Esophagus squamous epithelium (tissue), 5 donors: ENCODE measurements around the gene PRR35. TPM values are rescaled to one million over a fixed set of nuclear protein-coding genes. Genes with fewer than 3 reads are reported as not detected.

ENCODE experiments used
- DNase-seq: peaks from one replicate; lab custom pipeline; 2025; lab: John Stamatoyannopoulos, UW
- H3K27ac ChIP-seq, 4 donors: fragments of 200-600 bp; sonication (generic); one replicate each; pipeline ENCODE4 v1.5.1; 2016 to 2019; ENCODE audit warnings: mild to moderate bottlenecking in 1 of 4
- H3K27me3 ChIP-seq, 4 donors: fragments of 200-600 bp; sonication (generic); 1 replicate in 3 of 4; 2 replicates in 1 of 4; pipeline versions ENCODE4 v1.5.1 to v1.6.0; 2017 to 2021; ENCODE audit warnings: antibody characterized with exemption in 1 of 4
- H3K36me3 ChIP-seq, 3 donors: fragments of 200-600 bp; sonication (generic); one replicate each; pipeline ENCODE4 v1.5.1; 2016 to 2019
- H3K4me1 ChIP-seq, 3 donors: fragments of 200-600 bp; sonication (generic); one replicate each; pipeline ENCODE4 v1.5.1; 2017 to 2019
- H3K4me3 ChIP-seq, 4 donors: fragments of 200-600 bp; sonication (generic); 1 replicate in 3 of 4; 2 replicates in 1 of 4; pipeline ENCODE4 v1.5.1; 2016 to 2019; ENCODE audit warnings: mild to moderate bottlenecking in 2 of 4, moderate library complexity in 1 of 4
- H3K9me3 ChIP-seq, 3 donors: fragments of 200-600 bp; sonication (generic); one replicate each; pipeline ENCODE4 v1.5.1; 2016 to 2019
- POLR2A ChIP-seq, 4 donors: fragments of 450-650 bp; IDR thresholded peaks; one replicate each; pipeline ENCODE4 v1.6.1; 2017; ENCODE audit warnings: antibody characterized with exemption in 4 of 4, mild to moderate bottlenecking in 4 of 4, moderate library complexity in 3 of 4
- WGBS, 2 donors: methylation state at CpG; one replicate each; pipeline ENCODE4 v1.1.5; 2018; 5-methylcytosine and 5-hydroxymethylcytosine counted together
- intact Hi-C: fragments of 100-400 bp; cut with DNase I; formaldehyde crosslinking; loops from one replicate; pipeline ENCODE4 v1.15.0; 2022
- total RNA-seq, 4 donors: library from RNA; depleted of rRNA; stranded (reverse); fragments of >200 nt; gene quantifications; one replicate each; pipeline ENCODE4 v1.1.0, GENCODE V29; 2016
- TF ChIP-seq, protein P1 (sequence below), 6 experiments: fragments of 450-650 bp in 4 of 6; fragments of 200-600 bp in 2 of 6; sonication (generic) in 2 of 6; IDR thresholded peaks; one replicate each; pipeline ENCODE4 v1.5.1; 2016 to 2019; ENCODE audit warnings: antibody characterized with exemption in 6 of 6, mild to moderate bottlenecking in 4 of 6, moderate library complexity in 4 of 6
- donor health status: DM: yes; HTN: yes; CAD: no.

The PRR35 gene
- total RNA-seq, 4 donors from 2014 or later = not detected

DNA sequence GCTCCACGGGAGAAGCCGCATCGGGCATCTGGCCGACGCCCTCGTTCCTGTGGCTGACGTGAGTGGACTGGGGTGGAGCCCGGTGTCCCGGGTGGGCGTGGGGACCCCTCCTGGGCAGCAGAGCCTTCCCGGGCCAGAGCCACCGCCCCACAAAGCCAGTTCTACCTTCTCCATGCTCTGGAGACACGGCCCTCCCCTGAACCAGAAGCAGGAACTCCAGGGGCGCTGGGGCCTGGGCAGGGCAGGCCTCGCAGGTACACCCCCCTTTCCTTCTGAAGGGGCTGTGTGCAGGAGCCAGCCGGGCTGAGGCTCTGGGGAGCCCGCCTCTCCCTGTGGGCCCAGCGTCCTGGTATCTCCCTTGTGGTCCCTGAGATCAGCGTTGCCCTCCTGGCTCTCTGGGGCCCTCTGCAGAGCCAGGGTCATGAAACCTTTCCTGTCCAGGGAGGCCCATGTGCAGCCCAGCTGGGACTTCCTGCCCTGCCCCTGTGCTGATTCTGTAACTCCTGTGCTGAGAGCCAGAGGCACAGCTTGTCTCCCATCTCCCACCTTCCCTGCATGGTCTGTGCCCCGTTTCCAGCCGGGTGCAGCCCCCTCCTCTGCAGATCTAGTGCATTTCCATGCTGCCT is 16.1 kb downstream of the PRR35 start:
- Histone ChIP-seq H3K27me3 (no peaks in the 10 kb centered on the region), H3K4me1 (peaks cover 0 to 17% (median 0%) of the 10 kb centered on the region in 3 donors), H3K27ac (no peak overlapping the region), H3K4me3 (no peak overlapping the region), H3K36me3 (peaks cover 6 to 53% (median 7%) of the 10 kb centered on the region in 3 donors), H3K9me3 (no peaks in the 10 kb centered on the region)
- intact Hi-C loops = no loop called here
- no peak for DNase-seq
- no peak for TF ChIP-seq POLR2A (IDR thresholded peaks at IDR 0.05)
- TF ChIP-seq, protein P1, sequence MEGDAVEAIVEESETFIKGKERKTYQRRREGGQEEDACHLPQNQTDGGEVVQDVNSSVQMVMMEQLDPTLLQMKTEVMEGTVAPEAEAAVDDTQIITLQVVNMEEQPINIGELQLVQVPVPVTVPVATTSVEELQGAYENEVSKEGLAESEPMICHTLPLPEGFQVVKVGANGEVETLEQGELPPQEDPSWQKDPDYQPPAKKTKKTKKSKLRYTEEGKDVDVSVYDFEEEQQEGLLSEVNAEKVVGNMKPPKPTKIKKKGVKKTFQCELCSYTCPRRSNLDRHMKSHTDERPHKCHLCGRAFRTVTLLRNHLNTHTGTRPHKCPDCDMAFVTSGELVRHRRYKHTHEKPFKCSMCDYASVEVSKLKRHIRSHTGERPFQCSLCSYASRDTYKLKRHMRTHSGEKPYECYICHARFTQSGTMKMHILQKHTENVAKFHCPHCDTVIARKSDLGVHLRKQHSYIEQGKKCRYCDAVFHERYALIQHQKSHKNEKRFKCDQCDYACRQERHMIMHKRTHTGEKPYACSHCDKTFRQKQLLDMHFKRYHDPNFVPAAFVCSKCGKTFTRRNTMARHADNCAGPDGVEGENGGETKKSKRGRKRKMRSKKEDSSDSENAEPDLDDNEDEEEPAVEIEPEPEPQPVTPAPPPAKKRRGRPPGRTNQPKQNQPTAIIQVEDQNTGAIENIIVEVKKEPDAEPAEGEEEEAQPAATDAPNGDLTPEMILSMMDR (IDR thresholded peaks at IDR 0.05) = no peak
- WGBS, 2 donors = 83 to 85% methylated on average over 2 to 6 of the region's 21 CpGs

DNA sequence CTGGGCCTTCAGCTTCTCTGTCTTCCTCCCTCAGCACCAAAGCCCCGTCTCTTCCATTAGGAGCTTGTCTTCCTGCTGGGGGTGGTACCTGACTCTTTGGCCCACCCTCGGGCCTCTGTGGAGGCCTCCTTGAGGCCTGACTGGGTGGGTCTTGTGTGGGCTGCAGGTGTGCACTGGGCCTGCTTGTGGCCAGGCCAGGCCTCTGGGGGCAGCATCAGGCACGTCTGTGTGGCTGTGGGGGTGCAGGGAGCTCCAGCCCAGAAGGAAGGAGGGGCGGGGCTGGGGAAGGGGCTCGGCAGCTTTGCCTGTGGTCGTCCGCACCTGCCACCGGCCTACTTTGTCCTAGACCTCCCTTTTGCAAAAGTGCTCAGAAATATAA is 16.6 kb downstream of the PRR35 start:
- Histone ChIP-seq H3K36me3 (peaks cover 6 to 53% (median 7%) of the 10 kb centered on the region in 3 donors), H3K27me3 (no peaks in the 10 kb centered on the region), H3K27ac (no peak overlapping the region), H3K4me1 (peaks cover 0 to 13% (median 0%) of the 10 kb centered on the region in 3 donors), H3K4me3 (no peak overlapping the region), H3K9me3 (no peaks in the 10 kb centered on the region)
- WGBS, 2 donors = 65 to 77% methylated on average over 5 to 7 of the region's 8 CpGs
- no peak for DNase-seq
- TF ChIP-seq, protein P1 (IDR thresholded peaks at IDR 0.05) = no peak
- no peak for TF ChIP-seq POLR2A (IDR thresholded peaks at IDR 0.05)
- intact Hi-C loops = no loop called here

DNA sequence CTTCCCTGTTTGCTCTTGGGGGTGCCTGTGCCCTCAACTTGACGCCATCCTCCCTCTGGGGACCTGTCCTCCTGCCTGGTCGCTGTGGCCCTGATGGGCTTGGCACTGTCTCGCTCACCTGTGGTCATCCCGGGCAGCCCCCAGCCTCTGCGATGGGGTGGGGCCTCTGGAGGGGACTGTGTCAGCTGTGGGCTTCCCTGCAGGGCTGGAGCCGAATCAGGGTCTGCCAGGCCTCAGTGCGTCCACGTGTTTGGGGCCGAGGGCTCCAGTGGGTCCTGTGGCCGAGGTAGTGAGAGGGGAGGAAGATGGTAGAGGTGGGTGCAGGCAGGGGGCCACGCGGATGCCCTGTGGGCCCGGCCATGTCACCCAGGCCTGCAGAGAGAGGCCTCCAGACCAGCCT is 17.6 kb downstream of the PRR35 start:
- Histone ChIP-seq H3K27me3 (no peaks in the 10 kb centered on the region), H3K4me3 (no peak overlapping the region), H3K9me3 (no peaks in the 10 kb centered on the region), H3K4me1 (peaks cover 0 to 10% (median 0%) of the 10 kb centered on the region in 3 donors), H3K27ac (no peak overlapping the region), H3K36me3 (peaks cover 6 to 43% (median 7%) of the 10 kb centered on the region in 3 donors)
- TF ChIP-seq, protein P1 (IDR thresholded peaks at IDR 0.05) = no peak
- no peak for TF ChIP-seq POLR2A (IDR thresholded peaks at IDR 0.05)
- no peak for DNase-seq
- intact Hi-C loops = no loop called here
- WGBS, 2 donors = 83 to 100% methylated on average over 1 of the region's 13 CpGs

DNA sequence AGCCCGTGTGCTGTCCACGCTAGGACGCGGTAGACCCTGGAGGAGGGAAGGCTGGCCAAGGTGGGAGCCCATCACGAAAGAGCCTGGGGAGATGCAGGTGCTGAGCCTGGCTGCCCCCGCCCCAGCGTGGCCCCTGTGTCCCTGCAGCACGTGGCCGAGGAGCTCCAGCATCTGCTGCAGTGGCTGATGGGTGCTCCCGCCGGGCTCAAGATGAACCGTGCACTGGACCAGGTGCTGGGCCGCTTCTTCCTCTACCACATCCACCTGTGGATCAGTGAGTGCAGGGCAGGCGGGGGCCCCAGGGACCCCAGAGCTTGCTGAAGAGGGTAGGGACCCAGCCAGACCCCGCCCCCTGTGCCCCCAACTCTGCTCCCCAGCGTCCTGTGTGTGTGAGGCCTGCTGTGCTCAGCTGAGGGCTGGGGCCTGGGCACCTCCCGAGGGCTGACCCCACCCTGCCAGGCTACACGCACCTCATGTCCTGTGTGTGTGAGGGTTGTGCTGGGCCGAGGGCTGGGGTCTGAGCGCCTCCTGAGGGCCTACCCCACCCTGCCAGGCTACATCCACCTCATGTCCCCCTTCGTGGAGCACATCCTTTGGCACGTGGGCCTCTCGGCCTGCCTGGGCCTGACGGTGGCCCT is 18.2 kb downstream of the PRR35 start:
- TF ChIP-seq POLR2A (IDR thresholded peaks at IDR 0.05) = no peak
- TF ChIP-seq, protein P1 (IDR thresholded peaks at IDR 0.05) = no peak
- Histone ChIP-seq H3K27me3 (no peaks in the 10 kb centered on the region), H3K9me3 (no peaks in the 10 kb centered on the region), H3K4me3 (no peak overlapping the region), H3K27ac (no peak overlapping the region), H3K36me3 (peaks cover 6 to 42% (median 7%) of the 10 kb centered on the region in 3 donors), H3K4me1 (peaks cover 0 to 10% (median under 1%) of the 10 kb centered on the region in 3 donors)
- no peak for DNase-seq
- WGBS, 2 donors = 60 to 82% methylated on average over 2 to 6 of the region's 24 CpGs
- intact Hi-C loops = no loop called here

DNA sequence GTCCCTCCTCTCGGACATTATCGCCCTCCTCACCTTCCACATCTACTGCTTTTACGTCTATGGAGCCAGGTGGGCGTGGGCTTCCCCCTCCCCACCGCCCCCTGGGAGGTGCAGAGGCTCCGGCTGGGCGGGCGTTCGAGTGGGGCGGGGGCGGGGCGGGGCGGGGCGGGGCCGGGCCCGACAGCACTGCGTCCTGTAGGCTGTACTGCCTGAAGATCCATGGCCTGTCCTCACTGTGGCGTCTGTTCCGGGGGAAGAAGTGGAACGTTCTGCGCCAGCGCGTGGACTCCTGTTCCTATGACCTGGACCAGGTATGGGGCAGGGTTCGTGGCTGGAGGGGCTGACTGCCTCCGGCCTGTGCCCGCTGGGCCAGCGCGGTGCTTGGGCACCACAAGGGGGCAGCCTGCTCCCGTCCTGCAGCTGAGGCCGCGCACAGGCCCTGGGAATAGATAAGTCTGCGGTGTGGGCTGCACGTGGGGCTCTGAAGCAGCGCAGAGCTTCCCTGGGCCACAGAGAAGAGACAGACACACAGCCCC is 18.7 kb downstream of the PRR35 start:
- peaks cover 0 to 16% (median 5%) of the 10 kb centered on the region in 3 donors for H3K4me1 ChIP-seq
- intact Hi-C loops = no loop called here
- H3K36me3 ChIP-seq = peaks cover 6 to 38% (median 7%) of the 10 kb centered on the region in 3 donors
- H3K27ac ChIP-seq = peak overlapping the region in 1 of 4 donors; percentile 19
- WGBS, 2 donors = 45 to 83% methylated on average over 2 to 4 of the region's 34 CpGs
- no peaks in the 10 kb centered on the region for H3K27me3 ChIP-seq
- H3K4me3 ChIP-seq = peak overlapping the region in 1 of 4 donors; percentile 35
- TF ChIP-seq, protein P1 (IDR thresholded peaks at IDR 0.05) = peak; percentile 70 to 94 (median 86)
- no peak for TF ChIP-seq POLR2A (IDR thresholded peaks at IDR 0.05)
- H3K9me3 ChIP-seq = no peaks in the 10 kb centered on the region
- no peak for DNase-seq
